Endodermal cell (in vitro differentiated cells): ENCODE data around the gene SLC25A39. TPM values are rescaled to one million over a fixed set of nuclear protein-coding genes. Genes with fewer than 3 reads are reported as not detected.

Experiments
- DNase-seq: peaks from one replicate; pipeline ENCODE4 v3.0.0-alpha.2; 2017
- H3K27ac ChIP-seq: 2 replicates; pipeline ENCODE4 v1.5.1; 2013; ENCODE audit warnings: mild to moderate bottlenecking, low read depth, low read length, moderate library complexity
- H3K27me3 ChIP-seq: 2 replicates; pipeline ENCODE4 v1.6.1; 2013; ENCODE audit warnings: mild to moderate bottlenecking, low read length, moderate library complexity; ENCODE audit not compliant: insufficient read depth, control insufficient read depth, poor library complexity, severe bottlenecking
- H3K36me3 ChIP-seq: 2 replicates; pipeline ENCODE4 v1.7.0; 2013; ENCODE audit warnings: mild to moderate bottlenecking, low read length, moderate library complexity; ENCODE audit not compliant: control insufficient read depth, insufficient read depth
- H3K4me1 ChIP-seq: one replicate; pipeline ENCODE4 v1.7.0; 2013; ENCODE audit warnings: low read length; ENCODE audit not compliant: control insufficient read depth, insufficient read depth
- H3K4me3 ChIP-seq: 2 replicates; pipeline ENCODE4 v1.5.1; 2013; ENCODE audit warnings: mild to moderate bottlenecking, low read length, moderate library complexity
- H3K9ac ChIP-seq: 2 replicates; pipeline ENCODE4 v1.6.1; 2013; ENCODE audit warnings: mild to moderate bottlenecking, low read length, moderate library complexity; ENCODE audit not compliant: poor library complexity, severe bottlenecking; ENCODE audit errors: extremely low read depth
- H3K9me3 ChIP-seq: 2 replicates; pipeline ENCODE4 v1.6.1; 2013; ENCODE audit warnings: mild to moderate bottlenecking, low read length, moderate library complexity; ENCODE audit not compliant: control insufficient read depth
- H3K27ac Mint-ChIP-seq: 2 replicates; pipeline ENCODE4 v1.8.0; 2020; ENCODE audit warnings: mixed read lengths
- H3K27me3 Mint-ChIP-seq: 2 replicates; pipeline ENCODE4 v1.8.0; 2021; ENCODE audit warnings: mild to moderate bottlenecking, mixed read lengths; ENCODE audit not compliant: insufficient read depth
- H3K36me3 Mint-ChIP-seq: 2 replicates; pipeline ENCODE4 v1.8.0; 2020; ENCODE audit warnings: low read depth, mixed read lengths
- H3K4me1 Mint-ChIP-seq: 2 replicates; pipeline ENCODE4 v1.8.0; 2020; ENCODE audit warnings: mixed read lengths
- H3K4me3 Mint-ChIP-seq: 2 replicates; pipeline ENCODE4 v1.8.0; 2020; ENCODE audit warnings: mild to moderate bottlenecking, moderate library complexity, mixed read lengths
- H3K9me3 Mint-ChIP-seq: 2 replicates; pipeline ENCODE4 v1.8.0; 2020; ENCODE audit warnings: mild to moderate bottlenecking, mixed read lengths
- CTCF ChIP-seq: fragments of 200-600 bp; sonication (generic); conservative IDR thresholded peaks from 2 replicates; pipeline ENCODE4 v1.5.0; 2021; ENCODE audit warnings: antibody characterized with exemption, mild to moderate bottlenecking
- WGBS, 2 experiments: methylation state at CpG; one replicate each; pipeline versions ENCODE4 v1.1.5 to v1.1.7; 2013; ENCODE audit warnings: missing lambda C conversion rate in 2 of 2, mixed read lengths in 1 of 2; ENCODE audit not compliant: insufficient coverage in 1 of 2, insufficient read length in 1 of 2; 5-methylcytosine and 5-hydroxymethylcytosine counted together
- total RNA-seq, 2 donors: library from RNA; stranded (reverse); fragmentation: NEBNext Ultra II Directional in 1 of 2; extraction: Animal tissue kit (Norgen Biotek cat#: 25700) in 1 of 2; gene quantifications; 2 replicates in 1 of 2; 3 replicates in 1 of 2; pipeline ENCODE4 v1.2.1, GENCODE V29; 2021

Gene SLC25A39
- total RNA-seq, 2 donors from 2014 or later: 191 to 201 TPM

GRCh38 chr17:44362949-44363612 lies 38.5 kb upstream of the SLC25A39 start:
- peaks cover 16% of the 10 kb centered on the region for H3K4me1 Mint-ChIP-seq
- H3K36me3 Mint-ChIP-seq: peaks cover 12% of the 10 kb centered on the region
- no peaks in the 10 kb centered on the region for H3K9me3 ChIP-seq
- peak; percentile 82 for DNase-seq
- TF ChIP-seq CTCF: no peak
- H3K27ac Mint-ChIP-seq: peak overlapping the region; percentile 79
- peak overlapping the region; percentile 57 for H3K27ac ChIP-seq
- H3K9ac ChIP-seq: peak overlapping the region; percentile 87
- peaks cover 20% of the 10 kb centered on the region for H3K4me1 ChIP-seq
- 0% methylated on average over 4 to 45 of the region's 45 CpGs for WGBS, 2 experiments
- peak overlapping the region; percentile 73 for H3K4me3 Mint-ChIP-seq
- peaks cover 18% of the 10 kb centered on the region for H3K36me3 ChIP-seq
- peaks cover 36% of the 10 kb centered on the region for H3K27me3 Mint-ChIP-seq
- no peaks in the 10 kb centered on the region for H3K9me3 Mint-ChIP-seq
- peaks cover 5% of the 10 kb centered on the region for H3K27me3 ChIP-seq
- H3K4me3 ChIP-seq: peak overlapping the region; percentile 87

- H3K4me3 ChIP-seq: peak overlapping the region; percentile 87
- no peak for TF ChIP-seq CTCF
- H3K36me3 Mint-ChIP-seq: peaks cover 12% of the 10 kb centered on the region
- H3K4me1 ChIP-seq: peaks cover 20% of the 10 kb centered on the region
- peaks cover 35% of the 10 kb centered on the region for H3K27me3 Mint-ChIP-seq
- H3K4me3 Mint-ChIP-seq: peak overlapping the region; percentile 73
- no peaks in the 10 kb centered on the region for H3K9me3 ChIP-seq
- H3K9me3 Mint-ChIP-seq: no peaks in the 10 kb centered on the region
- peaks cover 5% of the 10 kb centered on the region for H3K27me3 ChIP-seq
- no peak overlapping the region for H3K27ac Mint-ChIP-seq
- no peak overlapping the region for H3K27ac ChIP-seq
- WGBS, 2 experiments: 16 to 20% methylated on average over 1 to 6 of the region's 11 CpGs
- peak overlapping the region; percentile 87 for H3K9ac ChIP-seq
- H3K4me1 Mint-ChIP-seq: peaks cover 16% of the 10 kb centered on the region
- peak; percentile 70 for DNase-seq
- H3K36me3 ChIP-seq: peaks cover 23% of the 10 kb centered on the region
Measured at GRCh38 chr17:44362459-44362948, 37.9 kb upstream of the SLC25A39 start.

GRCh38 chr17:44361292-44362260 lies 37.0 kb upstream of the SLC25A39 start:
- no peaks in the 10 kb centered on the region for H3K9me3 Mint-ChIP-seq
- H3K36me3 Mint-ChIP-seq: peaks cover 12% of the 10 kb centered on the region
- WGBS, 2 experiments: 74 to 79% methylated on average over 3 to 11 of the region's 11 CpGs
- H3K27ac Mint-ChIP-seq: no peak overlapping the region
- Histone ChIP-seq H3K9ac (no peak overlapping the region), H3K27ac (no peak overlapping the region), H3K27me3 (peaks cover 5% of the 10 kb centered on the region), H3K36me3 (peaks cover 23% of the 10 kb centered on the region), H3K4me1 (peaks cover 20% of the 10 kb centered on the region), H3K4me3 (peak overlapping the region; percentile 87), H3K9me3 (no peaks in the 10 kb centered on the region)
- peaks cover 27% of the 10 kb centered on the region for H3K27me3 Mint-ChIP-seq
- peak overlapping the region; percentile 73 for H3K4me3 Mint-ChIP-seq
- H3K4me1 Mint-ChIP-seq: peaks cover 16% of the 10 kb centered on the region
- DNase-seq: peak; percentile 82
- TF ChIP-seq CTCF: no peak
